Activated B cell treated with CpG ODN at 0.5 μM for 24 hours (primary cell): Measurements from ENCODE around the gene CD36. TPM values are rescaled to one million over a fixed set of nuclear protein-coding genes. Genes with fewer than 3 reads are reported as not detected.

Experiments
- ATAC-seq: fragments of 200-7000 bp; cut with Tn5 transposase; one replicate; pipeline ENCODE4 v1.10.0; 2021; ENCODE audit warnings: low read depth, mild to moderate bottlenecking, moderate library complexity
- CTCF ChIA-PET: fragments of 350-600 bp; sonication (Branson Sonifier 250); formaldehyde crosslinking; loops from one replicate; lab custom pipeline; 2021; ENCODE audit warnings: antibody characterized with exemption; lab: Charles Lee
- POLR2A ChIA-PET: fragments of 350-600 bp; sonication (Branson Sonifier 250); formaldehyde crosslinking; loops from one replicate; lab custom pipeline; 2021; ENCODE audit warnings: antibody characterized with exemption; lab: Charles Lee
- DNase-seq: peaks from one replicate; pipeline ENCODE4 v3.0.0; 2022
- H3K27ac Mint-ChIP-seq: one replicate; pipeline ENCODE4 v1.8.0; 2020; ENCODE audit warnings: mixed read lengths
- H3K27me3 Mint-ChIP-seq: one replicate; pipeline ENCODE4 v1.8.0; 2021; ENCODE audit warnings: mixed read lengths
- H3K36me3 Mint-ChIP-seq: one replicate; pipeline ENCODE4 v1.8.0; 2021; ENCODE audit warnings: low read depth, mixed read lengths
- H3K4me1 Mint-ChIP-seq: one replicate; pipeline ENCODE4 v1.8.0; 2021; ENCODE audit warnings: mixed read lengths
- H3K4me3 Mint-ChIP-seq: one replicate; pipeline ENCODE4 v1.8.0; 2020; ENCODE audit warnings: mild to moderate bottlenecking, mixed read lengths
- H3K9me3 Mint-ChIP-seq: one replicate; pipeline ENCODE4 v1.8.0; 2020; ENCODE audit warnings: mixed read lengths
- intact Hi-C: fragments of 100-400 bp; cut with micrococcal nuclease; formaldehyde crosslinking; loops from one replicate; pipeline ENCODE4 v1.15.1; 2024
- total RNA-seq: library from RNA; stranded (reverse); gene quantifications from 2 replicates; pipeline ENCODE4 v1.2.3, GENCODE V29; 2022
- TF ChIP-seq, protein P1 (sequence below): fragments of 200-600 bp; IDR thresholded peaks from one replicate; pipeline ENCODE4 v1.8.0; 2022; ENCODE audit warnings: antibody characterized with exemption, mild to moderate bottlenecking

The CD36 gene
- total RNA-seq, 1 donor from 2014 or later: 0.53 TPM

DNA sequence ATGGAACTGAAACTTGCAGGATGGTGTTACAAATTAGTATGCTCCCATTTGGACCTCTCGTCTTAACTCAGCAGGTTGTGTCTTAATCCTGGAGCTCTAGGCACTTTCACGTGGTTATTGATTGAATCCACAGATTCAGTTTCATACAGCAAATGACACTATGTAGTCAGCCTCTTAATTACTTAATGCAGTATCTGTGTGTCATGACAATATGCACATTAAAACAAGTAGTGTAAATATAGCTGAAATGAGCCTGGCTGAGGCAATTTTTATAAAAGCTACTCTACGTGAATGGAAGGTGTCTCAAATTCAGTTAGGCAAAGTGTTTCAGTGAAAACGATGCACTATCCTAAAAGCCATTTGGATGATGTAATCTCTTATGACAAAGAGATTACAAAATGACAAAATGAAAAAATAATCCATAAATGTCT, 86.8 kb downstream of the CD36 start:
- DNase-seq (no peak), ATAC-seq (no peak)
- Mint-ChIP-seq H3K4me3 (no peak overlapping the region), H3K4me1 (no peaks in the 10 kb centered on the region), H3K27me3 (no peaks in the 10 kb centered on the region), H3K36me3 (no peaks in the 10 kb centered on the region), H3K27ac (no peak overlapping the region), H3K9me3 (no peaks in the 10 kb centered on the region)
- intact Hi-C loops: no loop called here
- TF ChIP-seq, protein P1, sequence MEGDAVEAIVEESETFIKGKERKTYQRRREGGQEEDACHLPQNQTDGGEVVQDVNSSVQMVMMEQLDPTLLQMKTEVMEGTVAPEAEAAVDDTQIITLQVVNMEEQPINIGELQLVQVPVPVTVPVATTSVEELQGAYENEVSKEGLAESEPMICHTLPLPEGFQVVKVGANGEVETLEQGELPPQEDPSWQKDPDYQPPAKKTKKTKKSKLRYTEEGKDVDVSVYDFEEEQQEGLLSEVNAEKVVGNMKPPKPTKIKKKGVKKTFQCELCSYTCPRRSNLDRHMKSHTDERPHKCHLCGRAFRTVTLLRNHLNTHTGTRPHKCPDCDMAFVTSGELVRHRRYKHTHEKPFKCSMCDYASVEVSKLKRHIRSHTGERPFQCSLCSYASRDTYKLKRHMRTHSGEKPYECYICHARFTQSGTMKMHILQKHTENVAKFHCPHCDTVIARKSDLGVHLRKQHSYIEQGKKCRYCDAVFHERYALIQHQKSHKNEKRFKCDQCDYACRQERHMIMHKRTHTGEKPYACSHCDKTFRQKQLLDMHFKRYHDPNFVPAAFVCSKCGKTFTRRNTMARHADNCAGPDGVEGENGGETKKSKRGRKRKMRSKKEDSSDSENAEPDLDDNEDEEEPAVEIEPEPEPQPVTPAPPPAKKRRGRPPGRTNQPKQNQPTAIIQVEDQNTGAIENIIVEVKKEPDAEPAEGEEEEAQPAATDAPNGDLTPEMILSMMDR: no peak
- CTCF ChIA-PET: no interaction called here
- POLR2A ChIA-PET: no interaction called here

Other genes with a start within 250 kb of the CD36 start
- gene GNAT3, start 126.6 kb upstream of the CD36 start, total RNA-seq: not detected in 2 replicates